GM23338 (cell line): ENCODE measurements around the gene UGT1A7. TPM values are rescaled to one million over a fixed set of nuclear protein-coding genes. Genes with fewer than 3 reads are reported as not detected.

Experiments
- ATAC-seq: fragments of 200-7000 bp; cut with Tn5 transposase; 3 replicates; pipeline ENCODE4 v1.9.1; 2020
- DNase-seq: peaks from one replicate; pipeline ENCODE4 v3.0.0-alpha.2; 2015; ENCODE audit warnings: low spot score
- H2AFZ ChIP-seq: fragments of 200-600 bp; sonication (generic); 2 replicates; pipeline ENCODE4 v1.8.0; 2016; ENCODE audit warnings: antibody characterized with exemption, mild to moderate bottlenecking, moderate library complexity
- H3F3A ChIP-seq: fragments of 200-600 bp; sonication (generic); replicated peaks from 2 replicates; pipeline ENCODE4 v1.8.0; 2017; ENCODE audit warnings: antibody characterized with exemption, mixed run types, low read depth
- H3K27ac ChIP-seq: fragments of 200-600 bp; sonication (generic); 2 replicates; pipeline ENCODE4 v1.6.1; 2016; ENCODE audit warnings: low read depth
- H3K27me3 ChIP-seq: fragments of 200-600 bp; sonication (generic); 2 replicates; pipeline ENCODE4 v1.8.0; 2016; ENCODE audit warnings: mild to moderate bottlenecking, mixed run types, moderate library complexity; ENCODE audit not compliant: insufficient read depth
- H3K36me3 ChIP-seq: fragments of 200-600 bp; sonication (generic); 2 replicates; pipeline ENCODE4 v1.8.0; 2016; ENCODE audit warnings: mild to moderate bottlenecking; ENCODE audit not compliant: insufficient read depth
- H3K4me1 ChIP-seq: fragments of 200-600 bp; sonication (generic); 2 replicates; pipeline ENCODE4 v1.8.0; 2016; ENCODE audit warnings: mild to moderate bottlenecking, moderate library complexity; ENCODE audit not compliant: insufficient read depth
- H3K4me2 ChIP-seq: fragments of 200-600 bp; sonication (generic); 2 replicates; pipeline ENCODE4 v1.7.1; 2017; ENCODE audit warnings: mixed run types
- H3K4me3 ChIP-seq: fragments of 200-600 bp; sonication (generic); 2 replicates; pipeline ENCODE4 v1.6.1; 2016; ENCODE audit warnings: mixed run types
- H3K79me2 ChIP-seq: fragments of 200-600 bp; sonication (generic); replicated peaks from 2 replicates; pipeline ENCODE4 v1.8.0; 2017; ENCODE audit warnings: mild to moderate bottlenecking; ENCODE audit not compliant: insufficient read depth
- H3K9me2 ChIP-seq: fragments of 200-600 bp; sonication (generic); 2 replicates; pipeline ENCODE4 v1.8.0; 2017; ENCODE audit not compliant: insufficient read depth
- H4K20me1 ChIP-seq: fragments of 200-600 bp; sonication (generic); replicated peaks from 2 replicates; pipeline ENCODE4 v1.8.0; 2017; ENCODE audit warnings: mild to moderate bottlenecking; ENCODE audit not compliant: insufficient read depth
- H3K27ac Mint-ChIP-seq: 2 replicates; pipeline ENCODE4 v1.8.0; 2020; ENCODE audit warnings: inconsistent platforms, mild to moderate bottlenecking, moderate library complexity, mixed read lengths
- H3K27me3 Mint-ChIP-seq: 3 replicates; pipeline ENCODE4 v1.8.0; 2022; ENCODE audit warnings: low read depth, mild to moderate bottlenecking, moderate library complexity, mixed read lengths, inconsistent platforms; ENCODE audit not compliant: insufficient read depth, poor library complexity
- H3K36me3 Mint-ChIP-seq: 3 replicates; pipeline ENCODE4 v1.8.0; 2021; ENCODE audit warnings: low read depth, mild to moderate bottlenecking, inconsistent platforms, moderate library complexity, mixed read lengths
- H3K4me1 Mint-ChIP-seq: 3 replicates; pipeline ENCODE4 v1.8.0; 2020; ENCODE audit warnings: mild to moderate bottlenecking, inconsistent platforms, mixed read lengths
- H3K4me3 Mint-ChIP-seq: 3 replicates; pipeline ENCODE4 v1.8.0; 2021; ENCODE audit warnings: moderate library complexity, mild to moderate bottlenecking, inconsistent platforms, mixed read lengths
- H3K9me3 Mint-ChIP-seq: 3 replicates; pipeline ENCODE4 v1.8.0; 2020; ENCODE audit warnings: moderate library complexity, mild to moderate bottlenecking, inconsistent platforms, mixed read lengths
- CREB1 ChIP-seq: fragments of 250-450 bp; sonication (Bioruptor Pico); IDR thresholded peaks from 2 replicates; pipeline ENCODE4 v1.5.0; 2020; ENCODE audit warnings: low read depth, mild to moderate bottlenecking, moderate library complexity
- ETS1 ChIP-seq: IDR thresholded peaks from 2 replicates; pipeline ENCODE4 v1.6.1; 2016; ENCODE audit warnings: antibody characterized with exemption
- EZH2 ChIP-seq: fragments of 200-600 bp; sonication (generic); IDR thresholded peaks from one replicate; pipeline ENCODE4 v1.8.0; 2017; ENCODE audit warnings: antibody characterized with exemption, mild to moderate bottlenecking, low read depth; ENCODE audit not compliant: unreplicated experiment
- EZH2phosphoT487 ChIP-seq: fragments of 200-600 bp; sonication (generic); IDR thresholded peaks from one replicate; pipeline ENCODE4 v1.8.1; 2018; ENCODE audit warnings: antibody characterized with exemption; ENCODE audit not compliant: unreplicated experiment
- JUNB ChIP-seq: IDR thresholded peaks from one replicate; pipeline ENCODE4 v1.6.1; 2016; ENCODE audit warnings: antibody characterized with exemption; ENCODE audit not compliant: unreplicated experiment
- POLR2AphosphoS5 ChIP-seq: IDR thresholded peaks from 2 replicates; pipeline ENCODE4 v1.6.1; 2016; ENCODE audit warnings: antibody characterized with exemption, low read depth
- REST ChIP-seq: IDR thresholded peaks from one replicate; pipeline ENCODE4 v1.6.1; 2018; ENCODE audit warnings: antibody characterized with exemption; ENCODE audit not compliant: unreplicated experiment
- ZNF114 ChIP-seq: fragments of 250-450 bp; sonication (Bioruptor Pico); IDR thresholded peaks from 2 replicates; pipeline ENCODE4 v1.5.0; 2020; ENCODE audit warnings: mild to moderate bottlenecking, moderate library complexity
- ZNF331 ChIP-seq: fragments of 250-450 bp; sonication (Bioruptor Pico); IDR thresholded peaks from 2 replicates; pipeline ENCODE4 v1.5.0; 2020; ENCODE audit warnings: low read depth, mild to moderate bottlenecking, moderate library complexity
- polyA plus RNA-seq: library from polyadenylated mRNA; unstranded; fragments of >200 nt; fragmentation: Nextera tagmentation; extraction: Ambion mirVana; gene quantifications from 2 replicates; pipeline ENCODE4 v1.2.1, GENCODE V29; 2016
- total RNA-seq: library from RNA; depleted of rRNA; stranded (reverse); fragments of >200 nt; shearing (Covaris generic); gene quantifications from 2 replicates; pipeline ENCODE4 v1.2.3, GENCODE V29; 2014

The UGT1A7 gene
- total and polyA plus RNA-seq, 2 experiments from 2014 or later, result not detected

GRCh38 chr2:233775414-233775813, 93.7 kb downstream of the UGT1A7 start:
- Mint-ChIP-seq H3K4me3 (no peak overlapping the region), H3K27me3 (no peaks in the 10 kb centered on the region), H3K9me3 (peaks cover 26% of the 10 kb centered on the region), H3K4me1 (no peaks in the 10 kb centered on the region), H3K36me3 (peaks cover 4% of the 10 kb centered on the region; the same call in 2 of the 3 replicates), H3K27ac (no peak overlapping the region)
- Histone ChIP-seq H3K4me1 (no peaks in the 10 kb centered on the region), H3K27me3 (no peaks in the 10 kb centered on the region), H3K27ac (no peak overlapping the region), H3K4me3 (no peak overlapping the region), H3K79me2 (no peaks in the 10 kb centered on the region), H3K4me2 (no peak overlapping the region), H3K36me3 (no peaks in the 10 kb centered on the region), H3K9me2 (0 out of 2 replicates have a peak, but pooled peaks cover 4% of the 10 kb centered on the region), H3F3A (no peaks in the 10 kb centered on the region), H4K20me1 (no peaks in the 10 kb centered on the region), H2AFZ (no peak overlapping the region)
- no peak for DNase-seq
- TF ChIP-seq EZH2 (no peak), EZH2phosphoT487 (no peak), JUNB (no peak), ETS1 (no peak), ZNF331 (CRISPR knock-in tag) (no peak)
- ATAC-seq, result no peak

GRCh38 chr2:233778030-233778429, 96.3 kb downstream of the UGT1A7 start, which contains the start of gene MROH2A:
MROH2A (plus strand) TSS chr2:233778330; CDS start chr2:233779359, 1,029 bp downstream.
- no peaks in the 10 kb centered on the region for H3K4me1 ChIP-seq
- peaks cover 4% of the 10 kb centered on the region; the same call in 2 of the 3 replicates for H3K36me3 Mint-ChIP-seq
- H2AFZ ChIP-seq, result no peak within 1 kb of the TSS
- no peaks in the 10 kb centered on the region for H3K27me3 ChIP-seq
- DNase-seq (no peak), ATAC-seq (no peak)
- no peak within 1 kb of the TSS for H3K4me2 ChIP-seq
- H3K27me3 Mint-ChIP-seq, result no peaks in the 10 kb centered on the region
- peaks cover 26% of the 10 kb centered on the region for H3K9me3 Mint-ChIP-seq
- H3K79me2 ChIP-seq, result no peaks in the 10 kb centered on the region
- 0 out of 2 replicates have a peak, but pooled peaks cover 4% of the 10 kb centered on the region for H3K9me2 ChIP-seq
- H3F3A ChIP-seq, result no peaks in the 10 kb centered on the region
- TF ChIP-seq CREB1 (CRISPR knock-in tag) (no peak), ZNF114 (CRISPR knock-in tag) (no peak), REST (no peak), POLR2AphosphoS5 (no peak)
- H3K4me1 Mint-ChIP-seq, result no peaks in the 10 kb centered on the region
- no peaks in the 10 kb centered on the region for H3K36me3 ChIP-seq
- H3K4me3 ChIP-seq, result no peak within 1 kb of the TSS
- H3K4me3 Mint-ChIP-seq, result no peak within 1 kb of the TSS
- H3K27ac ChIP-seq, result no peak within 1 kb of the TSS
- H4K20me1 ChIP-seq, result no peaks in the 10 kb centered on the region
- H3K27ac Mint-ChIP-seq, result peak within 1 kb of the TSS; percentile 68
